Activated CD4-positive, alpha-beta memory T cell treated with anti-CD3 and anti-CD28 coated beads for 36 hours (primary cell): Measurements from ENCODE around the gene MRPL11. TPM values are rescaled to one million over a fixed set of nuclear protein-coding genes. Genes with fewer than 3 reads are reported as not detected.

ENCODE experiments used
- CTCF ChIA-PET: fragments of 350-600 bp; sonication (Branson Sonifier 250); formaldehyde crosslinking; loops from one replicate; lab custom pipeline; 2021; ENCODE audit warnings: antibody characterized with exemption, inconsistent platforms; lab: Charles Lee
- POLR2A ChIA-PET: fragments of 350-600 bp; sonication (Branson Sonifier 250); formaldehyde crosslinking; loops from one replicate; lab custom pipeline; 2021; ENCODE audit warnings: antibody characterized with exemption; lab: Charles Lee
- DNase-seq: peaks from one replicate; pipeline ENCODE4 v3.0.0-alpha.2; 2020
- H3K27ac Mint-ChIP-seq: one replicate; pipeline ENCODE4 v1.8.0; 2021; ENCODE audit warnings: mixed read lengths
- H3K27me3 Mint-ChIP-seq: one replicate; pipeline ENCODE4 v1.8.0; 2021; ENCODE audit warnings: mixed read lengths
- H3K36me3 Mint-ChIP-seq: one replicate; pipeline ENCODE4 v1.8.0; 2021; ENCODE audit warnings: mixed read lengths
- H3K4me1 Mint-ChIP-seq: one replicate; pipeline ENCODE4 v1.8.0; 2021; ENCODE audit warnings: low read depth, mixed read lengths
- H3K4me3 Mint-ChIP-seq: one replicate; pipeline ENCODE4 v1.8.0; 2021; ENCODE audit warnings: mild to moderate bottlenecking, mixed read lengths
- H3K9me3 Mint-ChIP-seq: one replicate; pipeline ENCODE4 v1.8.0; 2021; ENCODE audit warnings: mixed read lengths
- intact Hi-C: fragments of 100-400 bp; cut with micrococcal nuclease; formaldehyde crosslinking; loops from one replicate; pipeline ENCODE4 v1.15.1; 2023
- total RNA-seq, 2 experiments: library from RNA; stranded (reverse); gene quantifications; one replicate each; pipeline ENCODE4 v1.2.3, GENCODE V29; 2021

The MRPL11 gene
- total RNA-seq = 100 to 1,000 TPM; 104 to 106 TPM

- Mint-ChIP-seq H3K4me1 (peaks cover 13% of the 10 kb centered on the region), H3K4me3 (peak within 1 kb of the TSS; percentile 86), H3K27me3 (peaks cover 3% of the 10 kb centered on the region), H3K36me3 (peaks cover 5% of the 10 kb centered on the region), H3K9me3 (peaks cover 10% of the 10 kb centered on the region), H3K27ac (peak within 1 kb of the TSS; percentile 99)
- ChIA-PET CTCF (interaction anchor here (0.6 to 2.8 kb wide), 37 partner anchors 9 to 239 kb away, joined by 3 to 38 read pairs (median 4); partner anchors contain the start of genes BRMS1, CCDC87, CCS and DPP3), POLR2A (interaction anchor here (0.6 to 1.7 kb wide), 12 partner anchors 17 to 324 kb away, joined by 3 to 8 read pairs (median 4); partner anchors contain the start of genes DPP3, NPAS4, PELI3 and RBM4B)
- DNase-seq = peak; percentile 94
- intact Hi-C loops = loop anchor here (1.0 to 2.0 kb wide), 4 partner anchors 28 to 240 kb away; partner anchors contain the start of gene PELI3
Measured at GRCh38 chr11:66438504-66439466, at the start of gene MRPL11. Gene MRPL11 (minus strand): TSS chr11:66438848. CDS start chr11:66438754, 94 bp downstream.

- no peak overlapping the region for H3K27ac Mint-ChIP-seq
- no peak for DNase-seq
- peaks cover 17% of the 10 kb centered on the region for H3K36me3 Mint-ChIP-seq
- H3K27me3 Mint-ChIP-seq = no peaks in the 10 kb centered on the region
- peaks cover 20% of the 10 kb centered on the region for H3K4me1 Mint-ChIP-seq
- POLR2A ChIA-PET = no interaction called here
- H3K9me3 Mint-ChIP-seq = no peaks in the 10 kb centered on the region
- intact Hi-C loops = no loop called here
- CTCF ChIA-PET = no interaction called here
- H3K4me3 Mint-ChIP-seq = no peak overlapping the region
Measured at GRCh38 chr11:66484806-66485380, 46.2 kb upstream of the MRPL11 start.

- peak within 1 kb of the TSS; percentile 88 for H3K4me3 Mint-ChIP-seq
- H3K36me3 Mint-ChIP-seq = peaks cover 9% of the 10 kb centered on the region
- H3K9me3 Mint-ChIP-seq = no peaks in the 10 kb centered on the region
- ChIA-PET POLR2A (interaction anchor here (0.5 to 2.0 kb wide), 13 partner anchors 11 to 863 kb away, joined by 3 to 15 read pairs (median 5); partner anchors contain the start of genes B4GAT1, CTSF, MRPL11 and PELI3), CTCF (interaction anchor here (0.6 to 1.4 kb wide), 17 partner anchors 9 to 198 kb away, joined by 3 to 13 read pairs (median 3); partner anchors contain the start of genes MRPL11, PELI3 and RBM4B)
- H3K27ac Mint-ChIP-seq = peak within 1 kb of the TSS; percentile 87
- H3K27me3 Mint-ChIP-seq = no peaks in the 10 kb centered on the region
- peaks cover 25% of the 10 kb centered on the region for H3K4me1 Mint-ChIP-seq
- intact Hi-C loops = loop anchor here (1.0 kb wide), 4 partner anchors 14 to 198 kb away; partner anchors contain the start of genes ACTN3, PELI3 and ZDHHC24
- DNase-seq = peak; percentile 98
Measured at GRCh38 chr11:66480117-66480938, 41.7 kb upstream of the MRPL11 start, which contains the start of gene DPP3. Gene DPP3 (plus strand): TSS chr11:66480434. CDS start chr11:66482201, 1,767 bp downstream.

- H3K9me3 Mint-ChIP-seq = no peaks in the 10 kb centered on the region
- H3K4me3 Mint-ChIP-seq = peak overlapping the region; percentile 88
- H3K4me1 Mint-ChIP-seq = peaks cover 22% of the 10 kb centered on the region
- POLR2A ChIA-PET = interaction anchor here (0.8 to 2.0 kb wide), 12 partner anchors 10 to 362 kb away, joined by 3 to 15 read pairs (median 5); partner anchors contain the start of genes B4GAT1, CTSF, MRPL11 and PELI3
- intact Hi-C loops = loop anchor here (1.0 kb wide), 5 partner anchors 13 to 199 kb away; partner anchors contain the start of genes ACTN3, PELI3 and ZDHHC24
- CTCF ChIA-PET = interaction anchor here (0.8 to 2.0 kb wide), 24 partner anchors 9 to 199 kb away, joined by 3 to 17 read pairs (median 4); partner anchors contain the start of genes MRPL11, PELI3 and RBM4B
- H3K27me3 Mint-ChIP-seq = no peaks in the 10 kb centered on the region
- peak overlapping the region; percentile 87 for H3K27ac Mint-ChIP-seq
- peaks cover 9% of the 10 kb centered on the region for H3K36me3 Mint-ChIP-seq
- no peak for DNase-seq
Measured at GRCh38 chr11:66479394-66480116, 40.9 kb upstream of the MRPL11 start.

- POLR2A ChIA-PET = interaction anchor here (0.6 to 2.0 kb wide), 2 partner anchors 40 to 67 kb away, joined by 3 to 9 read pairs; partner anchors contain the start of genes MRPL11 and ZDHHC24
- H3K27me3 Mint-ChIP-seq = no peaks in the 10 kb centered on the region
- peak overlapping the region; percentile 87 for H3K27ac Mint-ChIP-seq
- DNase-seq = peak; percentile 42
- CTCF ChIA-PET = interaction anchor here (0.8 to 2.0 kb wide), 11 partner anchors 8 to 70 kb away, joined by 3 to 17 read pairs (median 4); partner anchors contain the start of genes MRPL11 and PELI3
- peaks cover 21% of the 10 kb centered on the region for H3K4me1 Mint-ChIP-seq
- no peaks in the 10 kb centered on the region for H3K9me3 Mint-ChIP-seq
- H3K36me3 Mint-ChIP-seq = peaks cover 9% of the 10 kb centered on the region
- peak overlapping the region; percentile 88 for H3K4me3 Mint-ChIP-seq
- intact Hi-C loops = loop anchor here (1.0 kb wide), 1 partner anchor 40 kb away; no protein-coding TSS in a partner anchor
Measured at GRCh38 chr11:66478729-66479393, 40.2 kb upstream of the MRPL11 start.

- Mint-ChIP-seq H3K27ac (no peak overlapping the region), H3K4me3 (no peak overlapping the region), H3K27me3 (no peaks in the 10 kb centered on the region), H3K4me1 (peaks cover 19% of the 10 kb centered on the region), H3K9me3 (no peaks in the 10 kb centered on the region), H3K36me3 (peaks cover 4% of the 10 kb centered on the region)
- ChIA-PET POLR2A (no interaction called here), CTCF (interaction anchor here (0.5 to 2.0 kb wide), 7 partner anchors 9 to 56 kb away, joined by 3 to 12 read pairs (median 3); partner anchors contain the start of genes MRPL11 and PELI3)
- intact Hi-C loops = no loop called here
- no peak for DNase-seq
Measured at GRCh38 chr11:66477263-66478201, 38.9 kb upstream of the MRPL11 start.

GRCh38 chr11:66476841-66477251 is 38.2 kb upstream of the MRPL11 start:
- Mint-ChIP-seq H3K27ac (no peak overlapping the region), H3K36me3 (no peaks in the 10 kb centered on the region), H3K4me1 (peaks cover 13% of the 10 kb centered on the region), H3K4me3 (no peak overlapping the region), H3K27me3 (no peaks in the 10 kb centered on the region), H3K9me3 (no peaks in the 10 kb centered on the region)
- ChIA-PET POLR2A (no interaction called here), CTCF (interaction anchor here (1.0 to 1.1 kb wide), 3 partner anchors 9 to 47 kb away, joined by 3 read pairs; partner anchors contain the start of gene PELI3)
- intact Hi-C loops = no loop called here
- no peak for DNase-seq

- no peaks in the 10 kb centered on the region for H3K9me3 Mint-ChIP-seq
- H3K27me3 Mint-ChIP-seq = no peaks in the 10 kb centered on the region
- CTCF ChIA-PET = interaction anchor here (1.0 to 1.1 kb wide), 2 partner anchors 10 to 47 kb away, joined by 3 read pairs; partner anchors contain the start of gene PELI3
- H3K36me3 Mint-ChIP-seq = no peaks in the 10 kb centered on the region
- intact Hi-C loops = no loop called here
- DNase-seq = no peak
- POLR2A ChIA-PET = no interaction called here
- peaks cover 11% of the 10 kb centered on the region for H3K4me1 Mint-ChIP-seq
- H3K27ac Mint-ChIP-seq = no peak overlapping the region
- H3K4me3 Mint-ChIP-seq = no peak overlapping the region
Measured at GRCh38 chr11:66476173-66476840, 37.7 kb upstream of the MRPL11 start.
